Kidney epithelial cell (primary cell): Measurements from ENCODE around the gene WBP4. TPM values are rescaled to one million over a fixed set of nuclear protein-coding genes. Genes with fewer than 3 reads are reported as not detected.
"Not testable (repeated sequence)": the region's sequence is repeated elsewhere in the genome, so short reads cannot be mapped to it uniquely, and the experiment has no call there.

Source experiments
- DNase-seq: peaks from one replicate; pipeline ENCODE4 v3.0.0-alpha.2; 2010; ENCODE audit warnings: low read depth
- H3K27me3 ChIP-seq: 2 replicates; pipeline ENCODE4 v1.6.0; 2011; ENCODE audit warnings: low read length; ENCODE audit not compliant: control insufficient read depth, insufficient read depth
- H3K36me3 ChIP-seq: 2 replicates; pipeline ENCODE4 v1.5.1; 2011; ENCODE audit warnings: low read length; ENCODE audit not compliant: control insufficient read depth, insufficient read depth
- H3K4me3 ChIP-seq: 2 replicates; pipeline ENCODE4 v1.5.1; 2011; ENCODE audit warnings: low read depth, mild to moderate bottlenecking, control low read depth, low read length
- total RNA-seq: library from RNA; depleted of rRNA; stranded (reverse); fragments of >200 nt; gene quantifications from 2 replicates; pipeline ENCODE4 v1.2.3, GENCODE V29; 2015
- TF ChIP-seq, protein P1 (sequence below): IDR thresholded peaks from 2 replicates; pipeline ENCODE4 v1.5.1; 2011; ENCODE audit warnings: mild to moderate bottlenecking, moderate library complexity, low read length, control low read depth, inconsistent platforms; ENCODE audit not compliant: insufficient read depth, poor library complexity, severe bottlenecking

WBP4 gene
- total RNA-seq, 1 donor from 2014 or later = 13.8 TPM

DNA sequence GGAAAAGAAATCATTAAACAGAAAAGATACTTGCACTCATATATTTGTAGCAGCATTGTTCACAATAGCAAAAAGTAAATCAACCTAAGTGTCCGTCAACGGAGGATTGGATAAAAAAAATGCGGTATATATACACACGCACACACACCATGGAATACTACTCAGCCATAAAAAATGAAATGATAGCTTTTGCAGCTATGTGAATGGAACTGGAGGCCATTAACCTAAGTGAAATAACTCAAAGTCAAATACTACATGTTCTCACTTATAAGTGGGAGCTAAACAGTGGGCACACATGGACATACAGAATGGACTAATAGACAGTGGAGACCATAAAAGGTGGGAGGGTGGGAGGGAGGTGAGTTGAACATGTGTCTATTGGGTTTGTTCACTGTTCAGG lies 18.4 kb downstream of the WBP4 start:
- TF ChIP-seq, protein P1, sequence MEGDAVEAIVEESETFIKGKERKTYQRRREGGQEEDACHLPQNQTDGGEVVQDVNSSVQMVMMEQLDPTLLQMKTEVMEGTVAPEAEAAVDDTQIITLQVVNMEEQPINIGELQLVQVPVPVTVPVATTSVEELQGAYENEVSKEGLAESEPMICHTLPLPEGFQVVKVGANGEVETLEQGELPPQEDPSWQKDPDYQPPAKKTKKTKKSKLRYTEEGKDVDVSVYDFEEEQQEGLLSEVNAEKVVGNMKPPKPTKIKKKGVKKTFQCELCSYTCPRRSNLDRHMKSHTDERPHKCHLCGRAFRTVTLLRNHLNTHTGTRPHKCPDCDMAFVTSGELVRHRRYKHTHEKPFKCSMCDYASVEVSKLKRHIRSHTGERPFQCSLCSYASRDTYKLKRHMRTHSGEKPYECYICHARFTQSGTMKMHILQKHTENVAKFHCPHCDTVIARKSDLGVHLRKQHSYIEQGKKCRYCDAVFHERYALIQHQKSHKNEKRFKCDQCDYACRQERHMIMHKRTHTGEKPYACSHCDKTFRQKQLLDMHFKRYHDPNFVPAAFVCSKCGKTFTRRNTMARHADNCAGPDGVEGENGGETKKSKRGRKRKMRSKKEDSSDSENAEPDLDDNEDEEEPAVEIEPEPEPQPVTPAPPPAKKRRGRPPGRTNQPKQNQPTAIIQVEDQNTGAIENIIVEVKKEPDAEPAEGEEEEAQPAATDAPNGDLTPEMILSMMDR = no peak
- Histone ChIP-seq H3K36me3 (no peaks in the 10 kb centered on the region), H3K27me3 (no peaks in the 10 kb centered on the region), H3K4me3 (no peak overlapping the region)
- DNase-seq = no peak

DNA sequence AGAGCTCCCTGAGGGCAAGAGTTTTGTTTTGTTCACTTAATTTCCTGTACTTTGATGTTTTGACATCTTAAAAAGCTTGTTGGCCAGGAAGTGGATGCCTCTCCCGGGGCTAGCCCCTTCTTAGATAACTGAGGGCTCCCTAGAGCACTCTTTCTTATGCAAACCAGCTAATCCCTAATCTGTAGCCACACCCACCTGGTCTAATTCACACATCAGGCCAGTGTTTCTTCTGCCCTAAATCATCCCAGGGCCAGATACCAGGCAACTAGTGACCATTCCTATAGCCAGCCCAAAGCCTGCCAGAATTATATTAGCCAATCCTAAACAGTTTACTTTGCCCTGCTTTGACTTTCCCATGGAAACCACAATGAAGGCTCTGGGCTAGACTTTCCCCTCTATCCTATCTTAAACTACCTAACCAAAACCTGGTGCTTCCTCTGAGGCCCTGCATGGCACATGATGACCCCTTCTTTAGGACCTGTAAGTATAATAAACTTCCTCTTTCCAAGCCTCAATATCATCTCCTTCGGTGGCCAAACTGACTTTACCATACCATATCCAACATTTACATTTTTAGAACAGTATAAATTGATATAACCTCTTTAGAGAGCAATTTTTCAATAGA lies 24.8 kb downstream of the WBP4 start:
- DNase-seq = no peak
- Histone ChIP-seq H3K4me3 (no peak overlapping the region), H3K27me3 (no peaks in the 10 kb centered on the region), H3K36me3 (no peaks in the 10 kb centered on the region)
- TF ChIP-seq, protein P1 = no peak

DNA sequence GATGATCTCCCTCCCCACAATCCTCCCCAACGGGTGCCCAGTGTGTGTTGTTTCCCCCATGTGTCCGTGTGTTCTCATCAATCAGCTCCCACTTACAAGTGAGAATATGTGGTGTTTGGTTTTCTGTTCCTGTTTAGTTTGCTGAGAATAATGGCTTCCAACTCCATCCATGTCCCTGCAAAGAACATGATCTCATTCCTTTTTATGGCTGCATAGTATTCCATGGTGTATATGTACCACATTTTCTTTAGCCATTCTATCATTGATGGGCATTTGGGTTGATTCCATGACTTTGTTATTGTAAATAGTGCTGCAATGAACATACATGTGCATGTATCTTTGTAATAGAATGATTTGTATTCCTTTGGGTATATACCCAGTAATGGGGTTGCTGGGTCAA lies 34.4 kb downstream of the WBP4 start:
- H3K27me3 ChIP-seq, H3K36me3 ChIP-seq, DNase-seq, H3K4me3 ChIP-seq: not testable (repeated sequence)

DNA sequence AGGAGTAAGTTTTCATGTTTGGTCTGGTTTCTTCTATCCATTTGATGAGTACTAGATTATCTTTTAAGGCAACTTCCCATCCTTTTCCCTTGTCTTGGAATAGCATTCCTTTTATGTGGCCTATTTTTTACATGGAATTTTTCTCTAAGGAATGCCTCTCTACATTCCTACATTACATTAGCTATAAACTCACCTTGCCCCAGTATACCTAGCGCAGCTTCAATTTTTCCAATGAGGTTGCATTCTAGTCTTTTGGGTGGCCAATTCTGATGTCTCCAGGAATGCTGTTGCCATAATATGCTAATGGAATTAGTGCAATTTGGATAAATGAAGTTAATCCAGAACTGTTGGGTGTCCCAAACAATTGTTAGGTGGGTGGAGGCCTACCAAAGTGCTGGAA lies 37.5 kb downstream of the WBP4 start:
- Histone ChIP-seq H3K27me3 (no peaks in the 10 kb centered on the region), H3K4me3 (no peak overlapping the region), H3K36me3 (no peaks in the 10 kb centered on the region)
- DNase-seq = no peak
- TF ChIP-seq, protein P1 = no peak

DNA sequence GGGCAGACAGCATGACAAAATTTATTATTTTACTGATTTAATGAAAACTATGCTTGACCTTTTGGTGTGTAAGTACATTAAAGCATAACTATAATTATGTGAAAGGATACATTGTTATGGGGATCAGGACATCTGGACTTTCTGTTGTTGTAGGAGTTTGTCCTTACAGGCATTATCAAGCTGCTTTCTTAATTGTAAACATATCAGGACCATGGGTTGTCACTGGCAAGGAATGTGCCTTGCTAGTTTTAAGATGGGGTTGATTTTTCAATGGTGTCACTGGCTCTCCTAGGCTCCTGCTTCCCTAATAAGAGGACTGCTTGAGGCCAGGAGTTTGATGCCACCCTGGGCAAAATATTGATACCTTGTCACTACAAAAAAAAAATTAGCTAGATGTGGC lies 38.7 kb downstream of the WBP4 start:
- TF ChIP-seq, protein P1 = no peak
- Histone ChIP-seq H3K27me3 (no peaks in the 10 kb centered on the region), H3K36me3 (no peaks in the 10 kb centered on the region), H3K4me3 (no peak overlapping the region)
- no peak for DNase-seq

DNA sequence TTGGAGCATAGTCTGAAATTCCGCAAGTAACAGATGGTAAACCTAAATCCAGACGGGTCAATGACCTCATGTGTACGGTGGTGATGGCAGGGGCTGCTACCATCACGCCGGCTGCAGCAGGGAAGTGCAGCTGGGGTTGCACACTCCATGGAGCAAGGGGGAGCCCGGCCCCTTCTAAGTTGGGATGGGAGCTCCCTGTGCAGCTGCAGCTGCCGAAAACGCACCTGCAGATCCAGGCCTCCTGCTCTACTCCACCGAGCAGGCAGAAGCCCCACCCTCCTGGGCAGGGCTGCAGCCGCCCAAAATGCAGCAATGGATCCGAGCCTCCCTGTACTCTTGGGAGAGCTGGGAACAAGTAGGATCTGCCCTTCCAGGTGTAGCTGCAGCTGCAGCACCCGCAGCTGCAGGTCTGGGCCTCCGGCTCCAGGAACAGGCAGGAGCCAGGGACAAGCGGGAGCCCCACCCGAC lies 45.8 kb downstream of the WBP4 start:
- Histone ChIP-seq H3K36me3 (no peaks in the 10 kb centered on the region), H3K4me3 (no peak overlapping the region), H3K27me3 (no peaks in the 10 kb centered on the region)
- TF ChIP-seq, protein P1 = no peak
- DNase-seq = no peak
